LNCAP (cell line): Measurements from ENCODE around the gene FMC1.
A peak's percentile ranks its signal among the peaks of the same experiment; 100 is the strongest.

Source experiments
- TF ChIP-seq, protein P1 (sequence below): fragments of 450-650 bp; IDR thresholded peaks from 2 replicates; pipeline ENCODE4 v1.5.1; 2017; ENCODE audit warnings: mild to moderate bottlenecking

FMC1 gene

DNA sequence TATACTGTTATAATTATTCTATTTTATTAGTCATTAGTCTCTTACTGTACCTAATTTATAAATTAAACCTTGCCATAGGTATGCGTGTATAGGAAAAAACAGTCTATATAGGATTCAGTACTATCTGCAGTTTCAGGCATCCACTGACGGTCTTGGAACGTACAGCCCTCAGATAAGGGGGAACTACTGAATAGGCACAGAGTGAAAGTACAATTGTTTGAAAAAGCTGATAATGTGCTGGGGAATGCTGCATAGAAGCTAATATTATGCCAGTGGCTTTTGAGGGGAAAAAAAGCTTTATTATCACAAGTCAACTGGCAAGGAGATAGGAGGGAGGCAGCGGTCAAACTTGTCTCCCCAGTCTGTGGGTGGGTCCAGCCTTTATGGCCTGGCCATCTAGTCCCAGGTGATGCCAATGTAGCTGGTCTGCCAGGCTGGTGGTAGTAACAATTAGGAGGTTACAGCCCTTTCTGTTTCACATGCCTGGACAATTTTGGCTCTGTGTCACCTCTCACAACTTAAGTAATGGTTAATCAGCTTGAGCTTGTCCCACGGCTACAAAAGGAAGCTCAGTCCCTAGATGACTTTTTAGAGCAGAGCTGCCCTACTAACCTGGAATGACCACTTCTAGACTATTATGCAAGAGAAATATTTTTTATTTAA is 8.3 kb upstream of the FMC1 start:
- TF ChIP-seq, protein P1, sequence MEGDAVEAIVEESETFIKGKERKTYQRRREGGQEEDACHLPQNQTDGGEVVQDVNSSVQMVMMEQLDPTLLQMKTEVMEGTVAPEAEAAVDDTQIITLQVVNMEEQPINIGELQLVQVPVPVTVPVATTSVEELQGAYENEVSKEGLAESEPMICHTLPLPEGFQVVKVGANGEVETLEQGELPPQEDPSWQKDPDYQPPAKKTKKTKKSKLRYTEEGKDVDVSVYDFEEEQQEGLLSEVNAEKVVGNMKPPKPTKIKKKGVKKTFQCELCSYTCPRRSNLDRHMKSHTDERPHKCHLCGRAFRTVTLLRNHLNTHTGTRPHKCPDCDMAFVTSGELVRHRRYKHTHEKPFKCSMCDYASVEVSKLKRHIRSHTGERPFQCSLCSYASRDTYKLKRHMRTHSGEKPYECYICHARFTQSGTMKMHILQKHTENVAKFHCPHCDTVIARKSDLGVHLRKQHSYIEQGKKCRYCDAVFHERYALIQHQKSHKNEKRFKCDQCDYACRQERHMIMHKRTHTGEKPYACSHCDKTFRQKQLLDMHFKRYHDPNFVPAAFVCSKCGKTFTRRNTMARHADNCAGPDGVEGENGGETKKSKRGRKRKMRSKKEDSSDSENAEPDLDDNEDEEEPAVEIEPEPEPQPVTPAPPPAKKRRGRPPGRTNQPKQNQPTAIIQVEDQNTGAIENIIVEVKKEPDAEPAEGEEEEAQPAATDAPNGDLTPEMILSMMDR, result no peak

DNA sequence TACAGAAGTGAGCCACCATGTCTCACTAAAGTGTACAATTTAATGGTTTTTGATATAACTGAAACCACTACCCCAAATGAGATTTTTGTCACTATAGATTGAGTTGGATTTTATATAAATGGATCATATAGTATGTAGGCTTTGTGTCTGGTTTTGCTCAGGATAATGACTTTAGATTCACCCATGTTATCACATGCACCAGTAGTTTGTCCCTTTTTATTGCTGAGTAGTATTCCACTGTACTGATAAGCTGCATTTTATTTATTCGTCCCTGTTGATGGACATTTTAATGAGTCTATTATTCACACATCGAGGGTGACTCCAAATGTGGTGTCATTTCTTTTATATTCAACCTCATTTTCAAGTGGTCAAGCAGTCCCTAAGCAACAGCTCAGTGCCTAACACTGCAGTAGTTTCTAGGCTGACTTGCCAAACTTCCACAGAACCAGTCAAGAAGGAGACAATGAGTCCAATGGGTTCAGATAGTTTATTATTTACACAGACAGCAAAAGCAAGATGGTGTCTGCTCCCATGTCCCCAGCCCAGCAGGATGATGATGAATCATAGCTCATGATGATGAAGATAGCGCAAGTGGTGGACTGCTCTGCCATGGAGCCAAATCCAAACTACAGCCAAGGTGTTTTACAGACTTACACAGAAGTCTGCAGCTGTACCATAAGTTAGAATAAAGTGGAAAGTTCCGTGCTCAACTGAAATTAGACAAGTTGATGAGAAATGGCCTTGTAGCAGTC is 6.6 kb upstream of the FMC1 start:
- TF ChIP-seq, protein P1, result no peak

DNA sequence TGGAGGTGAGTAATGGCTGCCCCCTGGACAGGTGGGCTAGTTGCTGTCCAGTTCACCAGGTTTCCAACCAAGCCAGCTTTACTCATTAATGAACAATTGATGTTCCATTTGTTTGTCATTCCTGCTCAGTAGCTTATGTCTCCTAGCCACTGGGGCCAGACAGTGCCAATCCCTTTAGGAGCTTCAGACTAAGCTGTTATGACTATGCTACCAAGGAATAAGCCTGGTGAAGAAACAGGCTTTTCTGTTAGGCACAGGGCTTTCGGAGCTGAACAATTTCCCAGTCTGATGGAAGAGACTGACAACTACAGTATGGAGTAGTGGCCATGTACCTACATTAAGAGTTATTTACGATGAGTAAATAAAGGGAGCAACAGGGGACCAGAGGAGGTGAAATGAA is 2.1 kb upstream of the FMC1 start:
- TF ChIP-seq, protein P1, result no peak

DNA sequence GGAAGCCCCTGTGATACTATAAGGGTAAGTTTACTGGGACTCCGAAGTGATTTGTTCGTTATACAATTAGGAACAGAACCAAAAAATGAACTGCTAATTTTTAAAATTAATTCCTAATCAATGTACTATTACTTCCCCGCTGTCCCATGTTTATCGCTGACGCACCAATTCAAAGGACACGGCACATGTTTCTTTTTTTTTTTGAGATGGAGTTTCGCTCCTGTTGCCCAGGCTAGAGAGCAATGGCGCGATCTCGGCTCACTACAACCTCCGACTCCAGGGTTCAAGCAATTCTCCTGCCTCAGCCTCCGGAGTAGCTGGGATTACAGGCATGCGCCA is 1.5 kb upstream of the FMC1 start:
- TF ChIP-seq, protein P1, result no peak

DNA sequence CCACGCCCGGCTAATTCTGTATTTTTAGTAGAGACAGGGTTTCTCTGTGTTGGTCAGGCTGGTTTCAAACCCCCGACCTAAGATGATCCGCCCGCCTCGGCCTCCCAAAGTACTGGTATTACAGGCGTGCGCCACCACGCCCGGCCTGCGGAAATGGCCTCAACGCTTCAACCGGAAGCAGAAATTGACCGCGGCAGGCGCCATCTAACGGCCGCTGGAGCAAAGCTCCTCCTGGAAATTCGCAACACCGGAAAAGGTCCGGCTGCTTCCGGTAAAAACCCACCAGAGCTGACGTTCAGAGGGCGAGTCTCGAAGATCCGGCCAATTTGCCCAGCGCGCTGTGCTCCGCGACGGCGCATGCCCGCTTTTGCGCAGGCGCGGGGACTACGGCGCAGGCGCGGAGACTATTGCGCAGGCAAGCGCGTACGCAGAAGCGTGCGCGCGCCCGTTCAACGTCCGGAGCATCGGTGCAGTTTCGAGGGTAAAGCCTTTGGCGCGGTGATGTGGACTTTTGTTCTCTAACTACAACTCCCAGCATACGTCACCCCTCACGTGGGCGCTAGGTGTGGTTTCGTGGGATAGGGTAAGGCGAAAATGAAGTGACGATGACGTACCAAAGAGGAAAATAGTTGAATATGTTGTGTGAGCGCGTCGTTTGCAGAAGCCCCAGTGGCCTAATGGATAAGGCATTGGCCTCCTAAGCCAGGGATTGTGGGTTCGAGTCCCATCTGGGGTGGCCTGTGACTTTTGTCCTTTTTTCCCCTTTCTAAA is 915 bp upstream of the FMC1 start:
- TF ChIP-seq, protein P1, result peak; percentile 65

DNA sequence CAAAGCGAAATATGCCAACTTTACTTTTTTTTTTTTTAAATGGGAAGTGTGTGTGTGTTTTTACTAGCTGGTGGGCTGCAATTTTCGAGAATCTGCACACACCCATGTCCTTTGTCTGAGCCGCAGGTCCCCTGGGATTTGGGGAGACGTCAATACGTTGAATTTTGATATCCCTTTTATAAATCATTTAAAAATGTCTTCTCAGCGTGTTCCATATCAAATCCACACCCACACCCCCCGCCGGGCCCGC is 404 bp upstream of the FMC1 start:
- TF ChIP-seq, protein P1, result no peak

DNA sequence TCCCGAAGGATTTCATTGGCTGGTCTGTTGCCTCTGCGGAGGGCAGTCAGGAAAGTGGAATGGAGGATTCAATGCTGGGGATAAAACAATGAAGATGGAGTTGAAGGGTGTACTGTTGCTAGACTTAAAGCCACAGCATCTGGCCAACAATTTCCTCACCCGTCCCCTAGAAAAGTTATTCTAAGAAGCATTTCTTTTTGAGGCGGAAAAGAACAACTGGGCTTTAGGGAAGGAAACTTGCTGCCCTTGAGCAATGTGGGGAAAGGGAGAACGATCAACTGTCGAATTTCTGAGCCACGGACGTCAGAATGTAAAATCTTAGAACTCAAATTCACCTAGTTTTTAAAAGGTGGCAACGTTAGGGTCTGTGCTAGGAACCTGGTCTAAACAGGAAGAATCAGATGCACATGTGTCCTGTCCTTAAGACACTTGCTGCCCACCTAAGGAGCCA is 664 bp downstream of the FMC1 start:
- TF ChIP-seq, protein P1, result no peak
